OCI-LY7 (cell line): ENCODE measurements around the gene PFKFB3.

Source experiments
- EZH2phosphoT487 ChIP-seq: fragments of 200-600 bp; sonication (generic); IDR thresholded peaks from 2 replicates; pipeline ENCODE4 v1.6.1; 2018; ENCODE audit warnings: low read depth, borderline replicate concordance, mild to moderate bottlenecking, mixed run types, antibody characterized with exemption, low read length, moderate library complexity, mixed read lengths
- TF ChIP-seq, protein P1 (sequence below): fragments of 200-600 bp; sonication (generic); conservative IDR thresholded peaks from 2 replicates; pipeline ENCODE4 v1.5.1; 2014; ENCODE audit warnings: mild to moderate bottlenecking, antibody characterized with exemption, low read length, moderate library complexity, mixed read lengths

DNA sequence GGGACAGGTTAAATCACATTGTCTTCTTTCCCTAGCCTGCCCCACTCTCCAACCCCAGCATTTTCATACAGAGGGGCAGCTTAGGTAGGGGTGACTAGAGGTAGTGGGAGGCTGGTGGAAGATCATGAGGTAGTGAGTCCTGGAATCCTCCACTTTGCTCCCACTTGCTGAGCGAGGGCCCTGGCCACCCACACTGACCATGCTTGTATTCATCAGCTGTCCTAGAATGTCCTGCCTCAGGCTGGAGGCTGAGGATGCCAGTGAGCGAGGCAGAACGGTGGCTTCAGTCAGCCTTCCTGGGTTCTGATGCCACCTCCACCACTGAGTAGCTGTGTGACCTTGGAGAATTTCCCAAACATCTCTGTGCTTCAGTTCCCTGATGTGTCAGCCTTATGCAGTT lies 34.6 kb upstream of the PFKFB3 start:
- TF ChIP-seq, protein P1, sequence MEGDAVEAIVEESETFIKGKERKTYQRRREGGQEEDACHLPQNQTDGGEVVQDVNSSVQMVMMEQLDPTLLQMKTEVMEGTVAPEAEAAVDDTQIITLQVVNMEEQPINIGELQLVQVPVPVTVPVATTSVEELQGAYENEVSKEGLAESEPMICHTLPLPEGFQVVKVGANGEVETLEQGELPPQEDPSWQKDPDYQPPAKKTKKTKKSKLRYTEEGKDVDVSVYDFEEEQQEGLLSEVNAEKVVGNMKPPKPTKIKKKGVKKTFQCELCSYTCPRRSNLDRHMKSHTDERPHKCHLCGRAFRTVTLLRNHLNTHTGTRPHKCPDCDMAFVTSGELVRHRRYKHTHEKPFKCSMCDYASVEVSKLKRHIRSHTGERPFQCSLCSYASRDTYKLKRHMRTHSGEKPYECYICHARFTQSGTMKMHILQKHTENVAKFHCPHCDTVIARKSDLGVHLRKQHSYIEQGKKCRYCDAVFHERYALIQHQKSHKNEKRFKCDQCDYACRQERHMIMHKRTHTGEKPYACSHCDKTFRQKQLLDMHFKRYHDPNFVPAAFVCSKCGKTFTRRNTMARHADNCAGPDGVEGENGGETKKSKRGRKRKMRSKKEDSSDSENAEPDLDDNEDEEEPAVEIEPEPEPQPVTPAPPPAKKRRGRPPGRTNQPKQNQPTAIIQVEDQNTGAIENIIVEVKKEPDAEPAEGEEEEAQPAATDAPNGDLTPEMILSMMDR, result no peak
- no peak for TF ChIP-seq EZH2phosphoT487
